Smooth muscle cell (in vitro differentiated cells): ENCODE results near the gene IRF2. TPM values are rescaled to one million over a fixed set of nuclear protein-coding genes. Genes with fewer than 3 reads are reported as not detected.

ENCODE experiments used
- DNase-seq: peaks from one replicate; lab custom pipeline; 2025; ENCODE audit not compliant: unreplicated experiment; lab: John Stamatoyannopoulos, UW
- H2AFZ ChIP-seq: fragments of 200-600 bp; sonication (generic); 2 replicates; pipeline ENCODE4 v1.6.0; 2016; ENCODE audit warnings: antibody characterized with exemption, low read depth, mild to moderate bottlenecking
- H3F3A ChIP-seq: fragments of 200-600 bp; sonication (generic); 2 replicates; pipeline ENCODE4 v1.6.0; 2017; ENCODE audit warnings: antibody characterized with exemption, low read depth
- H3K27ac ChIP-seq: fragments of 200-600 bp; sonication (generic); 2 replicates; pipeline ENCODE4 v1.5.1; 2016; ENCODE audit warnings: low read depth, mild to moderate bottlenecking
- H3K27me3 ChIP-seq: fragments of 200-600 bp; sonication (generic); 2 replicates; pipeline ENCODE4 v1.6.1; 2016; ENCODE audit warnings: low read depth, mild to moderate bottlenecking
- H3K36me3 ChIP-seq: fragments of 200-600 bp; sonication (generic); 2 replicates; pipeline ENCODE4 v1.5.1; 2016; ENCODE audit warnings: low read depth
- H3K4me1 ChIP-seq: fragments of 200-600 bp; sonication (generic); 2 replicates; pipeline ENCODE4 v1.5.1; 2016; ENCODE audit warnings: low read depth
- H3K4me2 ChIP-seq: fragments of 200-600 bp; sonication (generic); 2 replicates; pipeline ENCODE4 v1.6.0; 2016; ENCODE audit warnings: mild to moderate bottlenecking
- H3K4me3 ChIP-seq: fragments of 200-600 bp; sonication (generic); 2 replicates; pipeline ENCODE4 v1.5.1; 2016; ENCODE audit warnings: mild to moderate bottlenecking
- H3K79me2 ChIP-seq: fragments of 200-600 bp; sonication (generic); 2 replicates; pipeline ENCODE4 v1.6.0; 2016; ENCODE audit warnings: low read depth, mild to moderate bottlenecking
- H3K9ac ChIP-seq: fragments of 200-600 bp; sonication (generic); 2 replicates; pipeline ENCODE4 v1.6.0; 2016; ENCODE audit warnings: low read depth
- H3K9me3 ChIP-seq: fragments of 200-600 bp; sonication (generic); replicated peaks from 2 replicates; pipeline ENCODE4 v1.5.1; 2016; ENCODE audit warnings: low read depth
- H4K20me1 ChIP-seq: fragments of 200-600 bp; sonication (generic); 2 replicates; pipeline ENCODE4 v1.6.0; 2016; ENCODE audit warnings: low read depth
- CTCF ChIP-seq: fragments of 200-600 bp; sonication (generic); IDR thresholded peaks from 2 replicates; pipeline ENCODE4 v1.5.1; 2017; ENCODE audit warnings: borderline replicate concordance, mild to moderate bottlenecking, antibody characterized with exemption; ENCODE audit not compliant: insufficient read depth, poor library complexity, severe bottlenecking
- WGBS: methylation state at CpG from one replicate; pipeline ENCODE4 v1.1.7; 2016; ENCODE audit warnings: low lambda C conversion rate; 5-methylcytosine and 5-hydroxymethylcytosine counted together
- polyA plus RNA-seq: library from polyadenylated mRNA; unstranded; fragments of >200 nt; fragmentation: Nextera tagmentation; extraction: Ambion mirVana; gene quantifications from 2 replicates; pipeline ENCODE4 v1.2.1, GENCODE V29; 2016
- total RNA-seq: library from RNA; depleted of rRNA; stranded (reverse); fragments of >200 nt; gene quantifications from 2 replicates; pipeline ENCODE4 v1.2.3, GENCODE V29; 2014

The IRF2 gene
- total and polyA plus RNA-seq, 2 experiments from 2014 or later = 10.2 to 21.6 TPM

- H3K27ac ChIP-seq = no peak overlapping the region
- H3K9me3 ChIP-seq = no peaks in the 10 kb centered on the region
- TF ChIP-seq CTCF = no peak
- H3K4me2 ChIP-seq = no peak overlapping the region
- peaks cover 97% of the 10 kb centered on the region for H4K20me1 ChIP-seq
- no peak overlapping the region for H3K4me3 ChIP-seq
- peaks cover 66% of the 10 kb centered on the region for H3K79me2 ChIP-seq
- no peaks in the 10 kb centered on the region for H3K27me3 ChIP-seq
- no peak overlapping the region for H3K9ac ChIP-seq
- peaks cover 19% of the 10 kb centered on the region for H3K4me1 ChIP-seq
- WGBS = 89% methylated on average over 11 of the region's 11 CpGs
- H2AFZ ChIP-seq = no peak overlapping the region
- no peak for DNase-seq
- H3K36me3 ChIP-seq = no peaks in the 10 kb centered on the region
- peaks cover 14% of the 10 kb centered on the region for H3F3A ChIP-seq
These were observed 29.4 kb downstream of the IRF2 start for GRCh38 chr4:184444953-184445309.

GRCh38 chr4:184444215-184444952 lies 30.0 kb downstream of the IRF2 start:
- peaks cover 97% of the 10 kb centered on the region for H4K20me1 ChIP-seq
- peaks cover 17% of the 10 kb centered on the region for H3F3A ChIP-seq
- no peak overlapping the region for H3K4me3 ChIP-seq
- no peak overlapping the region for H3K4me2 ChIP-seq
- H3K27ac ChIP-seq = no peak overlapping the region
- peaks cover 22% of the 10 kb centered on the region for H3K4me1 ChIP-seq
- peaks cover 64% of the 10 kb centered on the region for H3K79me2 ChIP-seq
- H3K36me3 ChIP-seq = no peaks in the 10 kb centered on the region
- no peaks in the 10 kb centered on the region for H3K27me3 ChIP-seq
- H3K9me3 ChIP-seq = no peaks in the 10 kb centered on the region
- no peak overlapping the region for H3K9ac ChIP-seq
- no peak overlapping the region for H2AFZ ChIP-seq
- no peak for TF ChIP-seq CTCF
- WGBS = 94% methylated on average over 5 of the region's 5 CpGs
- no peak for DNase-seq

- Histone ChIP-seq H3K9ac (no peak overlapping the region), H2AFZ (no peak overlapping the region), H3K27ac (no peak overlapping the region), H3K36me3 (no peaks in the 10 kb centered on the region), H4K20me1 (peaks cover 97% of the 10 kb centered on the region), H3K4me2 (no peak overlapping the region), H3K4me1 (peaks cover 24% of the 10 kb centered on the region), H3K27me3 (no peaks in the 10 kb centered on the region), H3K4me3 (no peak overlapping the region), H3F3A (peaks cover 17% of the 10 kb centered on the region), H3K79me2 (peaks cover 67% of the 10 kb centered on the region), H3K9me3 (no peaks in the 10 kb centered on the region)
- WGBS = 96% methylated on average over 2 of the region's 2 CpGs
- DNase-seq = no peak
- TF ChIP-seq CTCF = no peak
These were observed 31.0 kb downstream of the IRF2 start for GRCh38 chr4:184443318-184443717.

GRCh38 chr4:184442314-184442635 lies 32.1 kb downstream of the IRF2 start:
- no peak for DNase-seq
- Histone ChIP-seq H3F3A (peaks cover 19% of the 10 kb centered on the region), H3K27ac (no peak overlapping the region), H4K20me1 (peaks cover 97% of the 10 kb centered on the region), H3K9ac (no peak overlapping the region), H2AFZ (no peak overlapping the region), H3K4me3 (no peak overlapping the region), H3K9me3 (no peaks in the 10 kb centered on the region), H3K36me3 (no peaks in the 10 kb centered on the region), H3K4me1 (peaks cover 22% of the 10 kb centered on the region), H3K27me3 (no peaks in the 10 kb centered on the region), H3K79me2 (peaks cover 62% of the 10 kb centered on the region), H3K4me2 (peak overlapping the region; percentile 5)
- WGBS = 53% methylated on average over 3 of the region's 3 CpGs
- no peak for TF ChIP-seq CTCF
